ENCODE data around the gene GFRA3.

DNA sequence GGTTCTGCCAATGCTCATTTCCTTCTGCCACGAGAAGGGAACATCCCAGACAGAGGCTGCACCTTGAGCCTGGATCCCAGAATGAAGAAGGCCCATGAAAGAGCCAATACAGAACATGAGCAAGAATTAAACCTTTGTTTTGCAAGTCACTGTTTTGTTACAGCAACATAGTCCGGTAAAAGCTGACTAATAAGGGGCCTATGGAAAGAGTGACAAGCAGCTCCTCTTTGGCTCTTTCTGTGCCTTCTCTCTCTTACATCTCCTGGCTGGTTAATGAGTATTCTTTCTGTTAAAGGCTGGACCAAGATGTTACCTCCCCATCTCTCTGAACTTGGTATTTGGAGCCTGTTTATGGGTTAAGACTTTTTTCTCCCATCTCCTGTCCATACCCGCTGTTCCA lies 10.8 kb downstream of the GFRA3 start:
- TF ChIP-seq, protein P1, sequence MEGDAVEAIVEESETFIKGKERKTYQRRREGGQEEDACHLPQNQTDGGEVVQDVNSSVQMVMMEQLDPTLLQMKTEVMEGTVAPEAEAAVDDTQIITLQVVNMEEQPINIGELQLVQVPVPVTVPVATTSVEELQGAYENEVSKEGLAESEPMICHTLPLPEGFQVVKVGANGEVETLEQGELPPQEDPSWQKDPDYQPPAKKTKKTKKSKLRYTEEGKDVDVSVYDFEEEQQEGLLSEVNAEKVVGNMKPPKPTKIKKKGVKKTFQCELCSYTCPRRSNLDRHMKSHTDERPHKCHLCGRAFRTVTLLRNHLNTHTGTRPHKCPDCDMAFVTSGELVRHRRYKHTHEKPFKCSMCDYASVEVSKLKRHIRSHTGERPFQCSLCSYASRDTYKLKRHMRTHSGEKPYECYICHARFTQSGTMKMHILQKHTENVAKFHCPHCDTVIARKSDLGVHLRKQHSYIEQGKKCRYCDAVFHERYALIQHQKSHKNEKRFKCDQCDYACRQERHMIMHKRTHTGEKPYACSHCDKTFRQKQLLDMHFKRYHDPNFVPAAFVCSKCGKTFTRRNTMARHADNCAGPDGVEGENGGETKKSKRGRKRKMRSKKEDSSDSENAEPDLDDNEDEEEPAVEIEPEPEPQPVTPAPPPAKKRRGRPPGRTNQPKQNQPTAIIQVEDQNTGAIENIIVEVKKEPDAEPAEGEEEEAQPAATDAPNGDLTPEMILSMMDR (IDR thresholded peaks at IDR 0.05; ENCODE audit: insufficient read depth, low read length, poor library complexity, severe bottlenecking) = no peak
- TF ChIP-seq EZH2phosphoT487 (conservative IDR thresholded peaks at IDR 0.05; ENCODE audit: low read length) = no peak
